GM23338 (cell line): ENCODE results near the gene ASCL2. TPM values are rescaled to one million over a fixed set of nuclear protein-coding genes. Genes with fewer than 3 reads are reported as not detected.

Experiments
- ATAC-seq: fragments of 200-7000 bp; cut with Tn5 transposase; 3 replicates; pipeline ENCODE4 v1.9.1; 2020
- DNase-seq: peaks from one replicate; pipeline ENCODE4 v3.0.0-alpha.2; 2015; ENCODE audit warnings: low spot score
- H2AFZ ChIP-seq: fragments of 200-600 bp; sonication (generic); 2 replicates; pipeline ENCODE4 v1.8.0; 2016; ENCODE audit warnings: antibody characterized with exemption, mild to moderate bottlenecking, moderate library complexity
- H3F3A ChIP-seq: fragments of 200-600 bp; sonication (generic); replicated peaks from 2 replicates; pipeline ENCODE4 v1.8.0; 2017; ENCODE audit warnings: antibody characterized with exemption, mixed run types, low read depth
- H3K27ac ChIP-seq: fragments of 200-600 bp; sonication (generic); 2 replicates; pipeline ENCODE4 v1.6.1; 2016; ENCODE audit warnings: low read depth
- H3K27me3 ChIP-seq: fragments of 200-600 bp; sonication (generic); 2 replicates; pipeline ENCODE4 v1.8.0; 2016; ENCODE audit warnings: mild to moderate bottlenecking, mixed run types, moderate library complexity; ENCODE audit not compliant: insufficient read depth
- H3K36me3 ChIP-seq: fragments of 200-600 bp; sonication (generic); 2 replicates; pipeline ENCODE4 v1.8.0; 2016; ENCODE audit warnings: mild to moderate bottlenecking; ENCODE audit not compliant: insufficient read depth
- H3K4me1 ChIP-seq: fragments of 200-600 bp; sonication (generic); 2 replicates; pipeline ENCODE4 v1.8.0; 2016; ENCODE audit warnings: mild to moderate bottlenecking, moderate library complexity; ENCODE audit not compliant: insufficient read depth
- H3K4me2 ChIP-seq: fragments of 200-600 bp; sonication (generic); 2 replicates; pipeline ENCODE4 v1.7.1; 2017; ENCODE audit warnings: mixed run types
- H3K4me3 ChIP-seq: fragments of 200-600 bp; sonication (generic); 2 replicates; pipeline ENCODE4 v1.6.1; 2016; ENCODE audit warnings: mixed run types
- H3K79me2 ChIP-seq: fragments of 200-600 bp; sonication (generic); replicated peaks from 2 replicates; pipeline ENCODE4 v1.8.0; 2017; ENCODE audit warnings: mild to moderate bottlenecking; ENCODE audit not compliant: insufficient read depth
- H3K9me2 ChIP-seq: fragments of 200-600 bp; sonication (generic); 2 replicates; pipeline ENCODE4 v1.8.0; 2017; ENCODE audit not compliant: insufficient read depth
- H4K20me1 ChIP-seq: fragments of 200-600 bp; sonication (generic); replicated peaks from 2 replicates; pipeline ENCODE4 v1.8.0; 2017; ENCODE audit warnings: mild to moderate bottlenecking; ENCODE audit not compliant: insufficient read depth
- H3K27ac Mint-ChIP-seq: 2 replicates; pipeline ENCODE4 v1.8.0; 2020; ENCODE audit warnings: inconsistent platforms, mild to moderate bottlenecking, moderate library complexity, mixed read lengths
- H3K27me3 Mint-ChIP-seq: 3 replicates; pipeline ENCODE4 v1.8.0; 2022; ENCODE audit warnings: low read depth, mild to moderate bottlenecking, moderate library complexity, mixed read lengths, inconsistent platforms; ENCODE audit not compliant: insufficient read depth, poor library complexity
- H3K36me3 Mint-ChIP-seq: 3 replicates; pipeline ENCODE4 v1.8.0; 2021; ENCODE audit warnings: low read depth, mild to moderate bottlenecking, inconsistent platforms, moderate library complexity, mixed read lengths
- H3K4me1 Mint-ChIP-seq: 3 replicates; pipeline ENCODE4 v1.8.0; 2020; ENCODE audit warnings: mild to moderate bottlenecking, inconsistent platforms, mixed read lengths
- H3K4me3 Mint-ChIP-seq: 3 replicates; pipeline ENCODE4 v1.8.0; 2021; ENCODE audit warnings: moderate library complexity, mild to moderate bottlenecking, inconsistent platforms, mixed read lengths
- H3K9me3 Mint-ChIP-seq: 3 replicates; pipeline ENCODE4 v1.8.0; 2020; ENCODE audit warnings: moderate library complexity, mild to moderate bottlenecking, inconsistent platforms, mixed read lengths
- EZH2phosphoT487 ChIP-seq: fragments of 200-600 bp; sonication (generic); IDR thresholded peaks from one replicate; pipeline ENCODE4 v1.8.1; 2018; ENCODE audit warnings: antibody characterized with exemption; ENCODE audit not compliant: unreplicated experiment
- NANOG ChIP-seq: IDR thresholded peaks from 2 replicates; pipeline ENCODE4 v1.6.1; 2016; ENCODE audit warnings: antibody characterized with exemption, borderline replicate concordance
- ZNF114 ChIP-seq: fragments of 250-450 bp; sonication (Bioruptor Pico); IDR thresholded peaks from 2 replicates; pipeline ENCODE4 v1.5.0; 2020; ENCODE audit warnings: mild to moderate bottlenecking, moderate library complexity
- polyA plus RNA-seq: library from polyadenylated mRNA; unstranded; fragments of >200 nt; fragmentation: Nextera tagmentation; extraction: Ambion mirVana; gene quantifications from 2 replicates; pipeline ENCODE4 v1.2.1, GENCODE V29; 2016
- total RNA-seq: library from RNA; depleted of rRNA; stranded (reverse); fragments of >200 nt; shearing (Covaris generic); gene quantifications from 2 replicates; pipeline ENCODE4 v1.2.3, GENCODE V29; 2014
- TF ChIP-seq, protein P1 (sequence below): fragments of 250-450 bp; sonication (Bioruptor Pico); IDR thresholded peaks from 2 replicates; pipeline ENCODE4 v1.5.0; 2020; ENCODE audit warnings: mild to moderate bottlenecking, moderate library complexity

ASCL2 gene
- total and polyA plus RNA-seq, 2 experiments from 2014 or later = 0.57 to 1.6 TPM

DNA sequence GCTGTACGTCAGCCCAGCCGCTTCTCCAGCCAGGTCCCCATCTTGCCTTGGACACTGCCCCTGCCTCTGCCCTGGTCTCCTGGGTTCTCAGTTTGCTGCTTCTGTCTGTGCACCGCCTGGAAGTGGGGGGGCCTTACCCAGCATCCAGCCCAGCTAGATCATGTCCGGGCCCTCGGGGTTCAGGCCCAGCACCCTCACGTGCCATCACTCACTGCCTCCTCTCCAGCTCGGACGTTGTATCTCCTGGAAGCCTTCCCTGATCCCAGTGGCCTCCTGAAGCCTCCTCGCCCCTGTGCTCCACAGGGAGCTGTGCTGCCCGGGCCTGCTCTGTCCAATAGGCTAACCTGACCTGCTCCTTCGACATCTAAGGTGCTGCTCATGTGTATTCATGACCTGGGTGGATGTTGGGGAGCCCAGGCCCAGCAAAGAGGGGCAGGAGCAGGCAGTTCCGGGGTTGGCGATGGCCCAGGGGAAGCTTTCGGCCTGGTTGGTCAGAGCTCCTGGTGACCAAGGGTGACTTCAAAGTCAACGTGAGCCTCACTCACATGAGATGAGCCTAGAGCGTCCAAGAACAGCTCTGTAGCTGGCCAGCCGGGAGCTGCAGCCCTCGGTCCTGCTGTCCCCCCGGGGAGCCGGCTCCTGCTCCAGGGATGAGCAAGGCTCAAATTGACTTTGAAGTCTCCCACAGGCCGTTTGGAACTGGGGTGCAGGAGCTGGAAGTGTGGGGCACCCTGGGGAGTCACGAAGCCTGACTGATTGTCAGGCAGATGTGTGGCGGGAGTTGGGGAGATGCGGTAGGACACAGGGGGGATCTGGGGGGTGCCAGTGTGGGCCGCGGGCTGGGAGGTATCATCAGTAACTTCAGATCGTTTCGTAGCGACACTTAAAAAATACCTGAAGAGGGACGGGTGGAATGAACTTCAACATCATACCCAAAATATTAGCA is 5.2 kb upstream of the ASCL2 start (continued):
- TF ChIP-seq, protein P1, sequence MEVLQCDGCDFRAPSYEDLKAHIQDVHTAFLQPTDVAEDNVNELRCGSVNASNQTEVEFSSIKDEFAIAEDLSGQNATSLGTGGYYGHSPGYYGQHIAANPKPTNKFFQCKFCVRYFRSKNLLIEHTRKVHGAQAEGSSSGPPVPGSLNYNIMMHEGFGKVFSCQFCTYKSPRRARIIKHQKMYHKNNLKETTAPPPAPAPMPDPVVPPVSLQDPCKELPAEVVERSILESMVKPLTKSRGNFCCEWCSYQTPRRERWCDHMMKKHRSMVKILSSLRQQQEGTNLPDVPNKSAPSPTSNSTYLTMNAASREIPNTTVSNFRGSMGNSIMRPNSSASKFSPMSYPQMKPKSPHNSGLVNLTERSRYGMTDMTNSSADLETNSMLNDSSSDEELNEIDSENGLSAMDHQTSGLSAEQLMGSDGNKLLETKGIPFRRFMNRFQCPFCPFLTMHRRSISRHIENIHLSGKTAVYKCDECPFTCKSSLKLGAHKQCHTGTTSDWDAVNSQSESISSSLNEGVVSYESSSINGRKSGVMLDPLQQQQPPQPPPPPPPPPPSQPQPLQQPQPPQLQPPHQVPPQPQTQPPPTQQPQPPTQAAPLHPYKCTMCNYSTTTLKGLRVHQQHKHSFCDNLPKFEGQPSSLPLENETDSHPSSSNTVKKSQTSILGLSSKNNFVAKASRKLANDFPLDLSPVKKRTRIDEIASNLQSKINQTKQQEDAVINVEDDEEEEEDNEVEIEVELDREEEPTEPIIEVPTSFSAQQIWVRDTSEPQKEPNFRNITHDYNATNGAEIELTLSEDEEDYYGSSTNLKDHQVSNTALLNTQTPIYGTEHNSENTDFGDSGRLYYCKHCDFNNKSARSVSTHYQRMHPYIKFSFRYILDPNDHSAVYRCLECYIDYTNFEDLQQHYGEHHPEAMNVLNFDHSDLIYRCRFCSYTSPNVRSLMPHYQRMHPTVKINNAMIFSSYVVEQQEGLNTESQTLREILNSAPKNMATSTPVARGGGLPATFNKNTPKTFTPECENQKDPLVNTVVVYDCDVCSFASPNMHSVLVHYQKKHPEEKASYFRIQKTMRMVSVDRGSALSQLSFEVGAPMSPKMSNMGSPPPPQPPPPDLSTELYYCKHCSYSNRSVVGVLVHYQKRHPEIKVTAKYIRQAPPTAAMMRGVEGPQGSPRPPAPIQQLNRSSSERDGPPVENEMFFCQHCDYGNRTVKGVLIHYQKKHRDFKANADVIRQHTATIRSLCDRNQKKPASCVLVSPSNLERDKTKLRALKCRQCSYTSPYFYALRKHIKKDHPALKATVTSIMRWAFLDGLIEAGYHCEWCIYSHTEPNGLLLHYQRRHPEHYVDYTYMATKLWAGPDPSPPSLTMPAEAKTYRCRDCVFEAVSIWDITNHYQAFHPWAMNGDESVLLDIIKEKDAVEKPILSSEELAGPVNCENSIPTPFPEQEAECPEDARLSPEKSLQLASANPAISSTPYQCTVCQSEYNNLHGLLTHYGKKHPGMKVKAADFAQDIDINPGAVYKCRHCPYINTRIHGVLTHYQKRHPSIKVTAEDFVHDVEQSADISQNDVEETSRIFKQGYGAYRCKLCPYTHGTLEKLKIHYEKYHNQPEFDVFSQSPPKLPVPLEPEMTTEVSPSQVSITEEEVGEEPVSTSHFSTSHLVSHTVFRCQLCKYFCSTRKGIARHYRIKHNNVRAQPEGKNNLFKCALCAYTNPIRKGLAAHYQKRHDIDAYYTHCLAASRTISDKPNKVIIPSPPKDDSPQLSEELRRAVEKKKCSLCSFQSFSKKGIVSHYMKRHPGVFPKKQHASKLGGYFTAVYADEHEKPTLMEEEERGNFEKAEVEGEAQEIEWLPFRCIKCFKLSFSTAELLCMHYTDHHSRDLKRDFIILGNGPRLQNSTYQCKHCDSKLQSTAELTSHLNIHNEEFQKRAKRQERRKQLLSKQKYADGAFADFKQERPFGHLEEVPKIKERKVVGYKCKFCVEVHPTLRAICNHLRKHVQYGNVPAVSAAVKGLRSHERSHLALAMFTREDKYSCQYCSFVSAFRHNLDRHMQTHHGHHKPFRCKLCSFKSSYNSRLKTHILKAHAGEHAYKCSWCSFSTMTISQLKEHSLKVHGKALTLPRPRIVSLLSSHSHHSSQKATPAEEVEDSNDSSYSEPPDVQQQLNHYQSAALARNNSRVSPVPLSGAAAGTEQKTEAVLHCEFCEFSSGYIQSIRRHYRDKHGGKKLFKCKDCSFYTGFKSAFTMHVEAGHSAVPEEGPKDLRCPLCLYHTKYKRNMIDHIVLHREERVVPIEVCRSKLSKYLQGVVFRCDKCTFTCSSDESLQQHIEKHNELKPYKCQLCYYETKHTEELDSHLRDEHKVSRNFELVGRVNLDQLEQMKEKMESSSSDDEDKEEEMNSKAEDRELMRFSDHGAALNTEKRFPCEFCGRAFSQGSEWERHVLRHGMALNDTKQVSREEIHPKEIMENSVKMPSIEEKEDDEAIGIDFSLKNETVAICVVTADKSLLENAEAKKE (CRISPR knock-in tag) = no peak

DNA sequence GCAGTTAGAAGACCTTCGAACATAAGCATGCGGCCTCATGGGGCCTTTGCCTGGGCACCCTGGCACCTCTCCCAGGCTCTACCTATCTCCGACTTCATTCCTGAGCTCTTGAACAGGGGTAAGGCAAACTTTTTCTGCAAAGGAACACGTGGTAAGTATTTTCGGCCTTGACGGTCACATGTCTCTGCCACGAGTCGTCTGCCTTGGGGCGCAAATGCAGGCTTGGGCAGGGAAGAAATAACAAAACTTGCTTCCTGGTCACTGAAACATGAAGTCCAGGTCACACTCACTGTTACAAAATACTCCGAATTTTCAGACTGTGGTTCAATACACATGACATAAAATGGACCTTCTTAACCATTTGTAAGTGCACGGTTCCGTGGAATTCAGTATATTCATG is 3.4 kb upstream of the ASCL2 start:
- no peaks in the 10 kb centered on the region for H3K36me3 Mint-ChIP-seq
- Histone ChIP-seq H3K79me2 (no peaks in the 10 kb centered on the region), H3K4me1 (peaks cover 15% of the 10 kb centered on the region), H3K27ac (no peak overlapping the region), H3F3A (no peaks in the 10 kb centered on the region), H3K36me3 (no peaks in the 10 kb centered on the region), H3K4me2 (no peak overlapping the region), H4K20me1 (no peaks in the 10 kb centered on the region), H2AFZ (no peak overlapping the region), H3K9me2 (no peaks in the 10 kb centered on the region; the same call in 1 of the 2 replicates), H3K27me3 (peaks cover 57% of the 10 kb centered on the region), H3K4me3 (no peak overlapping the region)
- H3K4me3 Mint-ChIP-seq = no peak overlapping the region
- no peak overlapping the region for H3K27ac Mint-ChIP-seq
- peaks cover 55% of the 10 kb centered on the region for H3K27me3 Mint-ChIP-seq
- H3K9me3 Mint-ChIP-seq = peaks cover 5% of the 10 kb centered on the region; the same call in 2 of the 3 replicates
- H3K4me1 Mint-ChIP-seq = peaks cover 17% of the 10 kb centered on the region
- DNase-seq = no peak
- TF ChIP-seq NANOG (no peak), ZNF114 (no peak), EZH2phosphoT487 (no peak)
- ATAC-seq = no peak
